GM23248 (cell line): ENCODE results near the gene PCDHA2.

Experiments
- EZH2 ChIP-seq: fragments of 200-600 bp; sonication (generic); IDR thresholded peaks from 2 replicates; pipeline ENCODE4 v1.6.1; 2018; ENCODE audit warnings: antibody characterized with exemption, mild to moderate bottlenecking; ENCODE audit not compliant: insufficient read depth, poor library complexity, severe bottlenecking
- EZH2phosphoT487 ChIP-seq: fragments of 200-600 bp; sonication (generic); IDR thresholded peaks from 2 replicates; pipeline ENCODE4 v1.6.1; 2018; ENCODE audit warnings: antibody characterized with exemption, moderate library complexity, mild to moderate bottlenecking, low read depth; ENCODE audit not compliant: insufficient read depth

GRCh38 chr5:140795259-140795641 is 598 bp downstream of the PCDHA2 start:
- no peak for TF ChIP-seq EZH2phosphoT487
- TF ChIP-seq EZH2: no peak
